H9 (cell line): ENCODE results near the gene LBX1. TPM values are rescaled to one million over a fixed set of nuclear protein-coding genes. Genes with fewer than 3 reads are reported as not detected.

ENCODE experiments used
- DNase-seq: peaks from one replicate; pipeline ENCODE4 v3.0.0-alpha.2; 2017
- H2AFZ ChIP-seq: one replicate; pipeline ENCODE4 v1.6.1; 2013; ENCODE audit warnings: mild to moderate bottlenecking, low read length, control low read depth, moderate library complexity
- H2AK5ac ChIP-seq: 2 replicates; pipeline ENCODE4 v1.6.1; 2013; ENCODE audit warnings: low read length, control low read depth, mixed read lengths; ENCODE audit not compliant: insufficient read length
- H2BK120ac ChIP-seq: one replicate; pipeline ENCODE4 v1.6.1; 2013; ENCODE audit warnings: low read depth, mild to moderate bottlenecking, low read length, control low read depth, inconsistent platforms; ENCODE audit not compliant: poor library complexity, severe bottlenecking
- H2BK12ac ChIP-seq: 2 replicates; pipeline ENCODE4 v1.6.1; 2013; ENCODE audit warnings: low read length, control low read depth, mixed read lengths, low read depth; ENCODE audit not compliant: insufficient read length
- H2BK15ac ChIP-seq: 2 replicates; pipeline ENCODE4 v1.6.1; 2013; ENCODE audit warnings: low read depth, low read length, control low read depth
- H2BK20ac ChIP-seq: one replicate; pipeline ENCODE4 v1.6.1; 2013; ENCODE audit warnings: low read depth, mild to moderate bottlenecking, low read length, control low read depth, inconsistent platforms; ENCODE audit not compliant: poor library complexity, severe bottlenecking
- H2BK5ac ChIP-seq: 2 replicates; pipeline ENCODE4 v1.6.1; 2013; ENCODE audit warnings: low read length, control low read depth, mixed read lengths; ENCODE audit not compliant: insufficient read length
- H3K14ac ChIP-seq: 2 replicates; pipeline ENCODE4 v1.6.1; 2013; ENCODE audit warnings: low read length, control low read depth; ENCODE audit not compliant: insufficient read depth
- H3K18ac ChIP-seq: 2 replicates; pipeline ENCODE4 v1.6.1; 2013; ENCODE audit warnings: low read depth, mild to moderate bottlenecking, mixed read lengths, low read length, control low read depth; ENCODE audit not compliant: insufficient read length
- H3K23ac ChIP-seq: 2 replicates; pipeline ENCODE4 v1.6.1; 2013; ENCODE audit warnings: low read length, control low read depth, mixed read lengths, low read depth; ENCODE audit not compliant: insufficient read length
- H3K23me2 ChIP-seq: 2 replicates; pipeline ENCODE4 v1.6.1; 2013; ENCODE audit warnings: low read depth, mild to moderate bottlenecking, mixed read lengths, low read length, control low read depth; ENCODE audit not compliant: insufficient read length, poor library complexity, severe bottlenecking
- H3K27ac ChIP-seq: 2 replicates; pipeline ENCODE4 v1.5.1; 2013; ENCODE audit warnings: low read length, control low read depth, mixed read lengths, low read depth; ENCODE audit not compliant: insufficient read length
- H3K27me3 ChIP-seq: 2 replicates; pipeline ENCODE4 v1.6.1; 2013; ENCODE audit warnings: low read length, control low read depth, inconsistent platforms; ENCODE audit not compliant: insufficient read depth
- H3K4ac ChIP-seq: 2 replicates; pipeline ENCODE4 v1.6.1; 2013; ENCODE audit warnings: low read depth, mild to moderate bottlenecking, control low read depth, inconsistent platforms, low read length, moderate library complexity
- H3K4me1 ChIP-seq: 2 replicates; pipeline ENCODE4 v1.6.1; 2013; ENCODE audit warnings: low read length, control low read depth, inconsistent platforms; ENCODE audit not compliant: insufficient read depth
- H3K4me2 ChIP-seq: 2 replicates; pipeline ENCODE4 v1.6.1; 2013; ENCODE audit warnings: low read length, control low read depth, mixed read lengths; ENCODE audit not compliant: insufficient read length, insufficient read depth
- H3K56ac ChIP-seq: 2 replicates; pipeline ENCODE4 v1.6.1; 2013; ENCODE audit warnings: low read depth, mild to moderate bottlenecking, mixed read lengths, low read length, control low read depth; ENCODE audit not compliant: insufficient read length
- H3K79me1 ChIP-seq: 2 replicates; pipeline ENCODE4 v1.6.1; 2013; ENCODE audit warnings: low read depth, mild to moderate bottlenecking, moderate library complexity, low read length, control low read depth, inconsistent platforms; ENCODE audit not compliant: insufficient read depth, poor library complexity, severe bottlenecking
- H3K79me2 ChIP-seq: 2 replicates; pipeline ENCODE4 v1.6.1; 2013; ENCODE audit warnings: low read length, control low read depth, inconsistent platforms; ENCODE audit not compliant: insufficient read depth
- H3K9ac ChIP-seq: 2 replicates; pipeline ENCODE4 v1.6.1; 2013; ENCODE audit warnings: low read length, control low read depth, mixed read lengths; ENCODE audit not compliant: insufficient read length; ENCODE audit errors: extremely low read depth
- H3K9me3 ChIP-seq: one replicate; pipeline ENCODE4 v1.6.1; 2013; ENCODE audit warnings: low read depth, low read length, inconsistent platforms; ENCODE audit not compliant: control insufficient read depth
- H3T11ph ChIP-seq: one replicate; pipeline ENCODE4 v1.6.1; 2013; ENCODE audit warnings: mild to moderate bottlenecking, low read length, control low read depth, inconsistent platforms
- H4K20me1 ChIP-seq: one replicate; pipeline ENCODE4 v1.6.1; 2013; ENCODE audit not compliant: control insufficient read depth, insufficient read length, insufficient read depth
- H4K5ac ChIP-seq: 2 replicates; pipeline ENCODE4 v1.6.1; 2013; ENCODE audit warnings: low read depth, mild to moderate bottlenecking, mixed read lengths, low read length, control low read depth; ENCODE audit not compliant: insufficient read length
- H4K8ac ChIP-seq: replicated peaks from 2 replicates; pipeline ENCODE4 v1.6.1; 2013; ENCODE audit warnings: low read length, control low read depth, mixed read lengths, low read depth; ENCODE audit not compliant: insufficient read length
- H4K91ac ChIP-seq: 2 replicates; pipeline ENCODE4 v1.6.1; 2013; ENCODE audit warnings: low read depth, mild to moderate bottlenecking, moderate library complexity, mixed read lengths, low read length, control low read depth; ENCODE audit not compliant: insufficient read length
- H3K27ac Mint-ChIP-seq, 3 experiments: 2 replicates in 2 of 3; 3 replicates in 1 of 3; pipeline ENCODE4 v1.8.0; 2020 to 2021; ENCODE audit warnings: mixed read lengths in 3 of 3, mild to moderate bottlenecking in 1 of 3, moderate library complexity in 1 of 3
- H3K27me3 Mint-ChIP-seq: 2 replicates; pipeline ENCODE4 v1.8.0; 2021; ENCODE audit warnings: low read depth, mild to moderate bottlenecking, moderate library complexity, mixed read lengths
- H3K36me3 Mint-ChIP-seq, 3 experiments: 2 replicates in 2 of 3; 3 replicates in 1 of 3; pipeline ENCODE4 v1.8.0; 2020 to 2021; ENCODE audit warnings: low read depth in 3 of 3, mixed read lengths in 3 of 3; ENCODE audit not compliant: insufficient read depth in 1 of 3
- H3K4me1 Mint-ChIP-seq, 2 experiments: 2 replicates each; pipeline ENCODE4 v1.8.0; 2020; ENCODE audit warnings: mixed read lengths in 2 of 2
- H3K4me3 Mint-ChIP-seq, 2 experiments: 2 replicates in 1 of 2; 3 replicates in 1 of 2; pipeline ENCODE4 v1.8.0; 2020 to 2021; ENCODE audit warnings: mild to moderate bottlenecking in 2 of 2, mixed read lengths in 2 of 2, moderate library complexity in 1 of 2
- H3K9me3 Mint-ChIP-seq, 2 experiments: 2 replicates in 1 of 2; 3 replicates in 1 of 2; pipeline ENCODE4 v1.8.0; 2020; ENCODE audit warnings: mild to moderate bottlenecking in 2 of 2, mixed read lengths in 2 of 2, moderate library complexity in 1 of 2
- CTCF ChIP-seq: fragments of 200-600 bp; sonication (generic); conservative IDR thresholded peaks from 3 replicates; pipeline ENCODE4 v1.8.0; 2021; ENCODE audit warnings: antibody characterized with exemption, mild to moderate bottlenecking
- WGBS: extraction: QIAGEN DNeasy Blood & Tissue Kit; methylation state at CpG from one replicate; pipeline ENCODE4 v1.1.7; 2013; ENCODE audit warnings: missing lambda C conversion rate, low lambda C conversion rate, mixed read lengths; ENCODE audit not compliant: insufficient read length; ENCODE audit errors: extremely low coverage; 5-methylcytosine and 5-hydroxymethylcytosine counted together
- total RNA-seq: library from RNA; stranded (reverse); gene quantifications from 2 replicates; pipeline ENCODE4 v1.2.1, GENCODE V29; 2021

The LBX1 gene
- total RNA-seq, 1 experiment from 2014 or later: not detected

GRCh38 chr10:101244321-101245050 is 15.2 kb upstream of the LBX1 start:
- H4K20me1 ChIP-seq: no peaks in the 10 kb centered on the region
- TF ChIP-seq CTCF: no peak
- H3K9me3 Mint-ChIP-seq: no peaks in the 10 kb centered on the region; a peak in 1 of 5 replicates
- WGBS: no CpG with 5 or more reads among the region's 9 CpGs
- H3K4me1 ChIP-seq: no peaks in the 10 kb centered on the region; the same call in 1 of the 2 replicates
- H3K23ac ChIP-seq: no peak overlapping the region
- no peak overlapping the region for H3K4ac ChIP-seq
- no peak overlapping the region for H4K8ac ChIP-seq
- H3K23me2 ChIP-seq: no peaks in the 10 kb centered on the region
- peaks cover 95% of the 10 kb centered on the region for H3K27me3 Mint-ChIP-seq
- no peaks in the 10 kb centered on the region for H3K4me1 Mint-ChIP-seq
- H3K79me1 ChIP-seq: no peaks in the 10 kb centered on the region
- no peak overlapping the region for H3T11ph ChIP-seq
- H2AFZ ChIP-seq: no peak overlapping the region
- H3K4me2 ChIP-seq: no peak overlapping the region
- H2BK15ac ChIP-seq: no peak overlapping the region
- H3K14ac ChIP-seq: no peak overlapping the region
- no peak overlapping the region for H2BK5ac ChIP-seq
- no peak overlapping the region for H2BK12ac ChIP-seq
- no peaks in the 10 kb centered on the region for H3K9me3 ChIP-seq
- H3K36me3 Mint-ChIP-seq: no peaks in the 10 kb centered on the region
- no peak overlapping the region for H3K27ac Mint-ChIP-seq
- no peak overlapping the region for H3K4me3 Mint-ChIP-seq
- no peak overlapping the region for H3K9ac ChIP-seq
- H3K27ac ChIP-seq: no peak overlapping the region
- H2BK120ac ChIP-seq: no peak overlapping the region
- peaks cover 15% of the 10 kb centered on the region; the same call in 1 of the 2 replicates for H3K27me3 ChIP-seq
- H4K91ac ChIP-seq: no peak overlapping the region
- DNase-seq: no peak
- no peak overlapping the region for H3K56ac ChIP-seq
- no peak overlapping the region for H2AK5ac ChIP-seq
- H4K5ac ChIP-seq: no peak overlapping the region
- H3K18ac ChIP-seq: no peak overlapping the region
- H3K79me2 ChIP-seq: no peaks in the 10 kb centered on the region
- H2BK20ac ChIP-seq: no peak overlapping the region
